ENCODE measurements around the gene ATXN7L1. TPM values are rescaled to one million over a fixed set of nuclear protein-coding genes. Genes with fewer than 3 reads are reported as not detected.

Gene ATXN7L1
- total RNA-seq, 1 donor from 2014 or later = 20.6 TPM

DNA sequence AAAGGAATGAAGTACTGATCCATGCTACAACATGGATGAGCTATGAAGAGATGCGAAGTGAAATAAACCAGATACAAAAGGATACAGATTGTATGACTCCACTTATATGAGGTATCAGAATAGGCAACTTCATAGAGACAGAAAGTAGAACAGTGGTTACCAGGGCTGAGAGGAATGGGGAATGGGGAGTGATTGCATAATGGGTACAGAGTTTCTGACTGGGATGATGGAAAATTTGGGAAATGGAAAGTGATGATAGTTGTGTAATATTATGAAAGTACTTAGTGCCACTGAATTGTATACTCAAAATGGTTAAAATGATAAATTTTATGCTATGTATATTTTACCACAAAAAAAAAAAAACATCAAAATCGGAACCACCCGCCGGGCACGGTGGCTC lies 3.9 kb downstream of the ATXN7L1 start:
- H3K9me3 Mint-ChIP-seq (ENCODE audit: unreplicated experiment) = peaks cover 2% of the 10 kb centered on the region
- no peak overlapping the region for H3K4me3 Mint-ChIP-seq (ENCODE audit: unreplicated experiment)
- H3K27ac Mint-ChIP-seq (ENCODE audit: unreplicated experiment) = no peak overlapping the region
- H3K27me3 Mint-ChIP-seq (ENCODE audit: unreplicated experiment) = peaks cover 3% of the 10 kb centered on the region
- H3K4me1 Mint-ChIP-seq (ENCODE audit: low read depth, unreplicated experiment) = peaks cover 10% of the 10 kb centered on the region
- H3K36me3 Mint-ChIP-seq (ENCODE audit: unreplicated experiment) = no peaks in the 10 kb centered on the region
- no peak for DNase-seq
- TF ChIP-seq, protein P1, sequence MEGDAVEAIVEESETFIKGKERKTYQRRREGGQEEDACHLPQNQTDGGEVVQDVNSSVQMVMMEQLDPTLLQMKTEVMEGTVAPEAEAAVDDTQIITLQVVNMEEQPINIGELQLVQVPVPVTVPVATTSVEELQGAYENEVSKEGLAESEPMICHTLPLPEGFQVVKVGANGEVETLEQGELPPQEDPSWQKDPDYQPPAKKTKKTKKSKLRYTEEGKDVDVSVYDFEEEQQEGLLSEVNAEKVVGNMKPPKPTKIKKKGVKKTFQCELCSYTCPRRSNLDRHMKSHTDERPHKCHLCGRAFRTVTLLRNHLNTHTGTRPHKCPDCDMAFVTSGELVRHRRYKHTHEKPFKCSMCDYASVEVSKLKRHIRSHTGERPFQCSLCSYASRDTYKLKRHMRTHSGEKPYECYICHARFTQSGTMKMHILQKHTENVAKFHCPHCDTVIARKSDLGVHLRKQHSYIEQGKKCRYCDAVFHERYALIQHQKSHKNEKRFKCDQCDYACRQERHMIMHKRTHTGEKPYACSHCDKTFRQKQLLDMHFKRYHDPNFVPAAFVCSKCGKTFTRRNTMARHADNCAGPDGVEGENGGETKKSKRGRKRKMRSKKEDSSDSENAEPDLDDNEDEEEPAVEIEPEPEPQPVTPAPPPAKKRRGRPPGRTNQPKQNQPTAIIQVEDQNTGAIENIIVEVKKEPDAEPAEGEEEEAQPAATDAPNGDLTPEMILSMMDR (IDR thresholded peaks at IDR 0.05; ENCODE audit: partially characterized antibody, unreplicated experiment) = no peak

DNA sequence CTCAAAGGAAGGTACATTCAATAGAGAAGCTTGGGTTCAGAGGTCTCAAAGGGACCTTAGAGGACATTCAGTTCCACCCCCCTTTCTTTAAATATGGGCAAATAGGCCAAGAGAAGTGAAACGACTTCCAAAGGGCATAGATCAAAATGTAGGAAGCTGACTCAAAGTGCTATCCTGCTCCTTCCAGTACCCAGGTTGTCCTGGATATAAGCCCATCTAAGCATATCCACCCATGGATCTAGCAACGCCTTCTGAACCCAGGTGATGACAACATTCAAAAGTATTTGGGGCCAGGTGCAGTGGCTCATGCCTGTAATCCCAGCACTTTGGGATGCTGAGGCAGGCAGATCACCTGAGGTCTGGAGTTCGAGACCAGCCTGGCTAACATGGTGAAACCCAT lies 5.3 kb downstream of the ATXN7L1 start:
- TF ChIP-seq, protein P1 (IDR thresholded peaks at IDR 0.05; ENCODE audit: partially characterized antibody, unreplicated experiment) = no peak
- Mint-ChIP-seq H3K27me3 (ENCODE audit: unreplicated experiment) (peaks cover under 1% of the 10 kb centered on the region), H3K4me3 (ENCODE audit: unreplicated experiment) (no peak overlapping the region), H3K4me1 (ENCODE audit: low read depth, unreplicated experiment) (peaks cover 23% of the 10 kb centered on the region), H3K9me3 (ENCODE audit: unreplicated experiment) (peaks cover 2% of the 10 kb centered on the region), H3K27ac (ENCODE audit: unreplicated experiment) (no peak overlapping the region), H3K36me3 (ENCODE audit: unreplicated experiment) (no peaks in the 10 kb centered on the region)
- DNase-seq = no peak

- Mint-ChIP-seq H3K27ac (ENCODE audit: unreplicated experiment) (no peak overlapping the region), H3K4me3 (ENCODE audit: unreplicated experiment) (no peak overlapping the region), H3K9me3 (ENCODE audit: unreplicated experiment) (peaks cover 2% of the 10 kb centered on the region), H3K36me3 (ENCODE audit: unreplicated experiment) (no peaks in the 10 kb centered on the region), H3K4me1 (ENCODE audit: low read depth, unreplicated experiment) (peaks cover 24% of the 10 kb centered on the region), H3K27me3 (ENCODE audit: unreplicated experiment) (no peaks in the 10 kb centered on the region)
- no peak for DNase-seq
- TF ChIP-seq, protein P1 (IDR thresholded peaks at IDR 0.05; ENCODE audit: partially characterized antibody, unreplicated experiment) = no peak
Observed at GRCh38 chr7:105866102-105866801, 10.1 kb downstream of the ATXN7L1 start.

DNA sequence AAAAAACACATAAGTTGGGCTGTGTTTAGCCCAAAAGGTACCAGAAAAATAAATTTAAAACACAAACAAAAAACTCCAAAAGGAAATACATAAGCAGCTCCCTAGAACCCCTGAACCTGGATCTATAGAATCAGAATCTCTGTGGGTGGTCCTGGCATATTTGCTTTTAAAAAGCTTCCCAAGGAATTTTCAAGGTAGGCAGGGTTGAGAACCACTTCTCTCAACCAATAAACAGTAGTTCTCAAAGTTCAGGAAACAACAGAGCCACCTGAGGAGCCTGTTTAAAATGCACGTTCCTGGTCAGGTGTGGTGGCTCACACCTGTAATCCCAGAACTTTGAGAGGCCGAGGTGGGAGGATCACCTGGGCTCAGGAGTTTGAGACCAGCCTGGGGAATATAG lies 12.5 kb downstream of the ATXN7L1 start:
- H3K4me1 Mint-ChIP-seq (ENCODE audit: low read depth, unreplicated experiment) = peaks cover 29% of the 10 kb centered on the region
- no peak overlapping the region for H3K27ac Mint-ChIP-seq (ENCODE audit: unreplicated experiment)
- H3K4me3 Mint-ChIP-seq (ENCODE audit: unreplicated experiment) = no peak overlapping the region
- no peaks in the 10 kb centered on the region for H3K36me3 Mint-ChIP-seq (ENCODE audit: unreplicated experiment)
- TF ChIP-seq, protein P1 (IDR thresholded peaks at IDR 0.05; ENCODE audit: partially characterized antibody, unreplicated experiment) = no peak
- no peaks in the 10 kb centered on the region for H3K9me3 Mint-ChIP-seq (ENCODE audit: unreplicated experiment)
- DNase-seq = no peak
- H3K27me3 Mint-ChIP-seq (ENCODE audit: unreplicated experiment) = no peaks in the 10 kb centered on the region

- H3K4me1 Mint-ChIP-seq (ENCODE audit: low read depth, unreplicated experiment) = peaks cover 28% of the 10 kb centered on the region
- no peaks in the 10 kb centered on the region for H3K27me3 Mint-ChIP-seq (ENCODE audit: unreplicated experiment)
- no peak overlapping the region for H3K4me3 Mint-ChIP-seq (ENCODE audit: unreplicated experiment)
- H3K36me3 Mint-ChIP-seq (ENCODE audit: unreplicated experiment) = no peaks in the 10 kb centered on the region
- H3K27ac Mint-ChIP-seq (ENCODE audit: unreplicated experiment) = no peak overlapping the region
- no peaks in the 10 kb centered on the region for H3K9me3 Mint-ChIP-seq (ENCODE audit: unreplicated experiment)
- TF ChIP-seq, protein P1 (IDR thresholded peaks at IDR 0.05; ENCODE audit: partially characterized antibody, unreplicated experiment) = no peak
- no peak for DNase-seq
Observed at GRCh38 chr7:105862770-105863169, 13.6 kb downstream of the ATXN7L1 start.
